Liver (tissue), 3 donors: Measurements from ENCODE around the gene TAL2.

Experiments used
- EGR1 ChIP-seq, 2 donors: IDR thresholded peaks; 2 replicates each; pipeline ENCODE4 v1.6.1; 2016 to 2018; ENCODE audit warnings: antibody characterized with exemption in 2 of 2, low read depth in 2 of 2
- FOXA2 ChIP-seq: IDR thresholded peaks from 2 replicates; pipeline ENCODE4 v1.6.1; 2016; ENCODE audit warnings: antibody characterized with exemption
- GABPA ChIP-seq, 2 donors: IDR thresholded peaks in 1 of 2; conservative IDR thresholded peaks in 1 of 2; 2 replicates each; pipeline ENCODE4 v1.6.1; 2016; ENCODE audit warnings: antibody characterized with exemption in 2 of 2, mild to moderate bottlenecking in 1 of 2, moderate library complexity in 1 of 2
- JUND ChIP-seq, 2 donors: IDR thresholded peaks; 2 replicates each; pipeline ENCODE4 v1.6.1; 2016; ENCODE audit warnings: antibody characterized with exemption in 2 of 2
- NR2F2 ChIP-seq: IDR thresholded peaks from 2 replicates; pipeline ENCODE4 v1.6.1; 2016; ENCODE audit warnings: antibody characterized with exemption
- RAD21 ChIP-seq, 2 donors: IDR thresholded peaks; 2 replicates each; pipeline ENCODE4 v1.6.1; 2016; ENCODE audit warnings: antibody characterized with exemption in 2 of 2, mild to moderate bottlenecking in 2 of 2
- TAF1 ChIP-seq: conservative IDR thresholded peaks from 2 replicates; pipeline ENCODE4 v1.6.1; 2016; ENCODE audit warnings: antibody characterized with exemption, mild to moderate bottlenecking
- ZBTB33 ChIP-seq: IDR thresholded peaks from 2 replicates; pipeline ENCODE4 v1.6.1; 2016; ENCODE audit warnings: antibody characterized with exemption
- TF ChIP-seq, protein P1 (sequence below): fragments of 150-350 bp; IDR thresholded peaks from 2 replicates; pipeline ENCODE4 v1.5.1; 2017; ENCODE audit warnings: improper control_type of control experiment, low read depth, low read length; ENCODE audit not compliant: missing input control
- TF ChIP-seq, protein P2 (sequence below): IDR thresholded peaks from 2 replicates; pipeline ENCODE4 v1.6.1; 2016; ENCODE audit warnings: antibody characterized with exemption
- TF ChIP-seq, protein P3 (sequence below): IDR thresholded peaks from 2 replicates; pipeline ENCODE4 v1.6.1; 2016; ENCODE audit warnings: antibody characterized with exemption, mild to moderate bottlenecking
- donor health status: healthy.
- donor health status: healthy.

DNA sequence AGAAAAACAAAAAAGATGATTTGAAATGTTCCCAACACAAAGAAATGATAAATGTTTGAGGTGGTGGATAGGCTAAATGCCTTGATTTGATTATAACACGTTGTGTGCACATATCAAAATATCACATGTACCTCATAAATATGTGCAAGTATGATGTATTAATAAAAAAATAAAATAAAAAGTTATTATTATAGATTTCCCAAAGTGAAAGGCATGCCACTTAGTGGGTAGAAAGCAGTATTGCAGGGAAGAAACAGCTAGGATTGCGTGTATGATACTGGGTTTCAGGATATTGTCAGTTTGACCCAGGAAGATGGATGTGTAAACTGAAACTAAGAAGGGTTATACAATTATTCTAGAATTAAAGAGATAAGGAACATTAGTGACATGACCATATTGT, 28.5 kb downstream of the TAL2 start:
- TF ChIP-seq, protein P1, sequence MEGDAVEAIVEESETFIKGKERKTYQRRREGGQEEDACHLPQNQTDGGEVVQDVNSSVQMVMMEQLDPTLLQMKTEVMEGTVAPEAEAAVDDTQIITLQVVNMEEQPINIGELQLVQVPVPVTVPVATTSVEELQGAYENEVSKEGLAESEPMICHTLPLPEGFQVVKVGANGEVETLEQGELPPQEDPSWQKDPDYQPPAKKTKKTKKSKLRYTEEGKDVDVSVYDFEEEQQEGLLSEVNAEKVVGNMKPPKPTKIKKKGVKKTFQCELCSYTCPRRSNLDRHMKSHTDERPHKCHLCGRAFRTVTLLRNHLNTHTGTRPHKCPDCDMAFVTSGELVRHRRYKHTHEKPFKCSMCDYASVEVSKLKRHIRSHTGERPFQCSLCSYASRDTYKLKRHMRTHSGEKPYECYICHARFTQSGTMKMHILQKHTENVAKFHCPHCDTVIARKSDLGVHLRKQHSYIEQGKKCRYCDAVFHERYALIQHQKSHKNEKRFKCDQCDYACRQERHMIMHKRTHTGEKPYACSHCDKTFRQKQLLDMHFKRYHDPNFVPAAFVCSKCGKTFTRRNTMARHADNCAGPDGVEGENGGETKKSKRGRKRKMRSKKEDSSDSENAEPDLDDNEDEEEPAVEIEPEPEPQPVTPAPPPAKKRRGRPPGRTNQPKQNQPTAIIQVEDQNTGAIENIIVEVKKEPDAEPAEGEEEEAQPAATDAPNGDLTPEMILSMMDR, result peak; percentile 50
- TF ChIP-seq, protein P2, sequence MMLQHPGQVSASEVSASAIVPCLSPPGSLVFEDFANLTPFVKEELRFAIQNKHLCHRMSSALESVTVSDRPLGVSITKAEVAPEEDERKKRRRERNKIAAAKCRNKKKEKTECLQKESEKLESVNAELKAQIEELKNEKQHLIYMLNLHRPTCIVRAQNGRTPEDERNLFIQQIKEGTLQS, result no peak
- no peak for TF ChIP-seq TAF1
- no peak for TF ChIP-seq ZBTB33
- TF ChIP-seq, protein P3, sequence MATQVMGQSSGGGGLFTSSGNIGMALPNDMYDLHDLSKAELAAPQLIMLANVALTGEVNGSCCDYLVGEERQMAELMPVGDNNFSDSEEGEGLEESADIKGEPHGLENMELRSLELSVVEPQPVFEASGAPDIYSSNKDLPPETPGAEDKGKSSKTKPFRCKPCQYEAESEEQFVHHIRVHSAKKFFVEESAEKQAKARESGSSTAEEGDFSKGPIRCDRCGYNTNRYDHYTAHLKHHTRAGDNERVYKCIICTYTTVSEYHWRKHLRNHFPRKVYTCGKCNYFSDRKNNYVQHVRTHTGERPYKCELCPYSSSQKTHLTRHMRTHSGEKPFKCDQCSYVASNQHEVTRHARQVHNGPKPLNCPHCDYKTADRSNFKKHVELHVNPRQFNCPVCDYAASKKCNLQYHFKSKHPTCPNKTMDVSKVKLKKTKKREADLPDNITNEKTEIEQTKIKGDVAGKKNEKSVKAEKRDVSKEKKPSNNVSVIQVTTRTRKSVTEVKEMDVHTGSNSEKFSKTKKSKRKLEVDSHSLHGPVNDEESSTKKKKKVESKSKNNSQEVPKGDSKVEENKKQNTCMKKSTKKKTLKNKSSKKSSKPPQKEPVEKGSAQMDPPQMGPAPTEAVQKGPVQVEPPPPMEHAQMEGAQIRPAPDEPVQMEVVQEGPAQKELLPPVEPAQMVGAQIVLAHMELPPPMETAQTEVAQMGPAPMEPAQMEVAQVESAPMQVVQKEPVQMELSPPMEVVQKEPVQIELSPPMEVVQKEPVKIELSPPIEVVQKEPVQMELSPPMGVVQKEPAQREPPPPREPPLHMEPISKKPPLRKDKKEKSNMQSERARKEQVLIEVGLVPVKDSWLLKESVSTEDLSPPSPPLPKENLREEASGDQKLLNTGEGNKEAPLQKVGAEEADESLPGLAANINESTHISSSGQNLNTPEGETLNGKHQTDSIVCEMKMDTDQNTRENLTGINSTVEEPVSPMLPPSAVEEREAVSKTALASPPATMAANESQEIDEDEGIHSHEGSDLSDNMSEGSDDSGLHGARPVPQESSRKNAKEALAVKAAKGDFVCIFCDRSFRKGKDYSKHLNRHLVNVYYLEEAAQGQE, result no peak
- TF ChIP-seq GABPA (IDR thresholded peaks at IDR 0.05 in 1 of 2, conservative IDR thresholded peaks at IDR 0.05 in 1 of 2), result no peak
- TF ChIP-seq JUND (IDR thresholded peaks at IDR 0.05), result no peak
- peak; percentile 67 to 71 for TF ChIP-seq RAD21 (IDR thresholded peaks at IDR 0.05)
- no peak for TF ChIP-seq FOXA2
- TF ChIP-seq EGR1 (IDR thresholded peaks at IDR 0.05; ENCODE audit: low read depth in 2 of 2), result no peak
- TF ChIP-seq NR2F2, result no peak
